K562 (cell line): ENCODE measurements around the gene SF3B3. TPM values are rescaled to one million over a fixed set of nuclear protein-coding genes. Genes with fewer than 3 reads are reported as not detected.

Source experiments
- ATAC-seq: fragments of 200-7000 bp; cut with Tn5 transposase; 3 replicates; pipeline ENCODE4 v1.9.1; 2020; ENCODE audit warnings: moderate library complexity
- BruUV-seq: library from RNA; stranded (reverse); fragments of 400-500 nt; replicated peaks from 2 replicates; lab custom pipeline; 2021; lab: Mats Ljungman, UMichigan
- CTCF ChIA-PET: fragments of 300-600 bp; formaldehyde crosslinking; extraction: SDS; loops from one replicate; lab custom pipeline; 2021; ENCODE audit warnings: low intra/inter-chr PET ratio; lab: Yijun Ruan, JAX
- POLR2A ChIA-PET: fragments of 300-600, 350-650 bp; sonication (Branson Sonifier 250); formaldehyde crosslinking; extraction: SDS; loops from one replicate; lab custom pipeline; 2021; ENCODE audit warnings: antibody characterized with exemption, inconsistent platforms; lab: Yijun Ruan, JAX
- DNase-seq, 4 experiments: peaks; one replicate each; pipeline versions ENCODE4 v3.0.0 to v3.0.0-alpha.2; 2011 to 2018; ENCODE audit warnings: low spot score in 3 of 4, mixed read lengths in 3 of 4; ENCODE audit errors: extremely low read depth in 1 of 4
- FAIRE-seq: peaks from 2 replicates; lab custom pipeline; 2011; peaks lifted over from hg19 to GRCh38; lab: Jason Lieb, UNC
- H2AFZ ChIP-seq: 2 replicates; pipeline ENCODE4 v1.6.0; 2011; ENCODE audit warnings: low read depth, low read length, control low read depth, inconsistent platforms
- H3K27ac ChIP-seq: fragments of 200-600 bp; 3 replicates; pipeline ENCODE4 v1.8.0; 2011; ENCODE audit warnings: low read depth, mild to moderate bottlenecking, control low read depth, inconsistent platforms, low read length, moderate library complexity, mixed read lengths; ENCODE audit errors: extremely low read depth
- H3K27me3 ChIP-seq, 2 experiments: fragments of 300-600 bp in 1 of 2; 2 replicates in 1 of 2; 3 replicates in 1 of 2; pipeline versions ENCODE4 v1.6.0 to v1.8.0; 2011; ENCODE audit warnings: inconsistent platforms in 2 of 2, low read length in 2 of 2, mild to moderate bottlenecking in 1 of 2, mixed read lengths in 1 of 2, moderate library complexity in 1 of 2; ENCODE audit not compliant: control insufficient read depth in 2 of 2, insufficient read depth in 2 of 2
- H3K36me3 ChIP-seq: fragments of 300-600 bp; 3 replicates; pipeline ENCODE4 v1.8.0; 2011; ENCODE audit warnings: mild to moderate bottlenecking, low read length, inconsistent platforms; ENCODE audit not compliant: control insufficient read depth, insufficient read depth
- H3K4me1 ChIP-seq, 2 experiments: fragments of 200-600 bp in 1 of 2; replicated peaks in 1 of 2; 2 replicates in 1 of 2; 3 replicates in 1 of 2; pipeline versions ENCODE4 v1.5.1 to v1.8.0; 2011; ENCODE audit warnings: inconsistent platforms in 2 of 2, low read length in 2 of 2, mild to moderate bottlenecking in 1 of 2, mixed read lengths in 1 of 2, moderate library complexity in 1 of 2; ENCODE audit not compliant: control insufficient read depth in 2 of 2, insufficient read depth in 2 of 2
- H3K4me2 ChIP-seq: 2 replicates; pipeline ENCODE4 v1.6.1; 2011; ENCODE audit warnings: low read length, control low read depth, inconsistent platforms, mixed read lengths; ENCODE audit not compliant: insufficient read depth
- H3K4me3 ChIP-seq: fragments of 200-600 bp; sonication (generic), shearing (Covaris generic); 2 replicates; pipeline ENCODE4 v1.5.1; 2016; ENCODE audit warnings: control low read depth, inconsistent platforms
- H3K79me2 ChIP-seq: fragments of 200-600 bp; 3 replicates; pipeline ENCODE4 v1.8.0; 2011; ENCODE audit warnings: low read length, inconsistent platforms; ENCODE audit not compliant: control insufficient read depth, insufficient read depth
- H3K9ac ChIP-seq, 2 experiments: 2 replicates each; pipeline versions ENCODE4 v1.6.0 to v1.6.1; 2011; ENCODE audit warnings: low read depth in 2 of 2, low read length in 2 of 2, control low read depth in 1 of 2, inconsistent platforms in 1 of 2, mild to moderate bottlenecking in 1 of 2, mixed read lengths in 1 of 2; ENCODE audit not compliant: insufficient read depth in 1 of 2
- H3K9me1 ChIP-seq: one replicate; pipeline ENCODE4 v1.6.0; 2011; ENCODE audit warnings: inconsistent platforms, mild to moderate bottlenecking, low read length, moderate library complexity; ENCODE audit not compliant: control insufficient read depth, insufficient read depth
- H3K9me3 ChIP-seq: replicated peaks from 2 replicates; pipeline ENCODE4 v1.5.1; 2011; ENCODE audit warnings: low read depth, low read length, inconsistent platforms; ENCODE audit not compliant: control insufficient read depth, insufficient read depth
- H4K20me1 ChIP-seq: replicated peaks from 2 replicates; pipeline ENCODE4 v1.6.1; 2011; ENCODE audit warnings: low read length, inconsistent platforms, mixed read lengths; ENCODE audit not compliant: control insufficient read depth, insufficient read depth
- ARID1B ChIP-seq: fragments of 450-650 bp; IDR thresholded peaks from 2 replicates; pipeline ENCODE4 v1.6.1; 2016; ENCODE audit warnings: antibody characterized with exemption, mild to moderate bottlenecking, inconsistent platforms
- DLX4 ChIP-seq: fragments of 250-450 bp; sonication (Bioruptor Pico); IDR thresholded peaks from 2 replicates; pipeline ENCODE4 v1.6.1; 2021; ENCODE audit warnings: mild to moderate bottlenecking
- HEY1 ChIP-seq: fragments of 250-450 bp; sonication (Bioruptor Pico); IDR thresholded peaks from 2 replicates; pipeline ENCODE4 v1.5.0; 2020; ENCODE audit warnings: mild to moderate bottlenecking, moderate library complexity, borderline replicate concordance
- ZNF121 ChIP-seq: sonication (generic); formaldehyde crosslinking; conservative IDR thresholded peaks from 2 replicates; pipeline ENCODE4 v1.8.0; 2022; ENCODE audit warnings: missing genetic modification reagents
- ZNF263 ChIP-seq: sonication (generic); formaldehyde crosslinking; IDR thresholded peaks from 2 replicates; pipeline ENCODE4 v1.8.0; 2022; ENCODE audit warnings: mild to moderate bottlenecking, missing genetic modification reagents, borderline replicate concordance
- WGBS: fragments of 100-300 bp; shearing (Covaris generic); methylation state at CpG from one replicate; pipeline ENCODE4 v1.1.6; 2016; ENCODE audit warnings: low coverage, mixed read lengths; ENCODE audit not compliant: insufficient coverage; ENCODE audit errors: missing lambda C conversion rate; 5-methylcytosine and 5-hydroxymethylcytosine counted together
- in situ Hi-C: fragments of 300-500 bp; cut with MboI; formaldehyde crosslinking; loops from 4 replicates; pipeline ENCODE4 v1.15.0; 2018; ENCODE audit warnings: inconsistent platforms, mixed read lengths
- intact Hi-C: fragments of 100-400 bp; cut with micrococcal nuclease; formaldehyde crosslinking; loops from 2 replicates; pipeline ENCODE4 v1.14.2; 2022
- polyA plus RNA-seq, 8 experiments: library from polyadenylated mRNA; depleted of rRNA in 4 of 8; stranded (reverse) in 5 of 8; unstranded in 3 of 8; fragments of >200 nt; fragmentation: Nextera tagmentation in 2 of 8; fragmentation: Illumina TruSeq in 1 of 8; extraction: Ambion mirVana in 2 of 8; extraction: Trizol in 1 of 8; gene quantifications; 2 replicates each; pipeline versions ENCODE4 v1.2.1 to v1.2.3, GENCODE V29; 2011 to 2014; ENCODE audit warnings: inconsistent platforms in 1 of 8, missing spikeins in 1 of 8
- total RNA-seq, 7 experiments: library from RNA; depleted of rRNA in 6 of 7; stranded (reverse); fragments of >200 nt in 6 of 7; fragmentation: Illumina TruSeq in 2 of 7; extraction: Trizol in 2 of 7; gene quantifications; 2 replicates each; pipeline versions ENCODE4 v1.2.1 to v1.2.3, GENCODE V29; 2011 to 2021; ENCODE audit warnings: low replicate concordance in 1 of 7

The SF3B3 gene
- total and polyA plus RNA-seq, 9 of the 15 experiments (the other 6 are each of a cell fraction or from before 2014, with no cell fraction given) = 98.9 to 546 (median 221) TPM

GRCh38 chr16:70593544-70593943 is 69.9 kb downstream of the SF3B3 start:
- ATAC-seq (no peak), FAIRE-seq (peak; percentile 35), DNase-seq (no peak)
- CTCF ChIA-PET = no interaction called here
- H3K9ac ChIP-seq = no peak overlapping the region
- POLR2A ChIA-PET = interaction anchor here (1.0 to 1.7 kb wide), 3 partner anchors 8 to 30 kb away, joined by 4 to 6 read pairs (median 4); no protein-coding TSS in a partner anchor
- H3K9me3 ChIP-seq = no peaks in the 10 kb centered on the region
- WGBS = 0% methylated on average over 1 of the region's 1 CpG
- no peak overlapping the region for H3K4me3 ChIP-seq
- H3K4me1 ChIP-seq = peaks cover 0 to 5% of the 10 kb centered on the region in 2 experiments; a peak in 1 of 5 replicates
- H3K4me2 ChIP-seq = no peak overlapping the region
- H3K27ac ChIP-seq = no peak overlapping the region
- intact Hi-C loops = no loop called here
- in situ Hi-C loops = no loop called here
- no TSS peak for BruUV-seq
- H4K20me1 ChIP-seq = peaks cover 5% of the 10 kb centered on the region; the same call in 1 of the 2 replicates
- H3K36me3 ChIP-seq = no peaks in the 10 kb centered on the region
- H3K79me2 ChIP-seq = no peaks in the 10 kb centered on the region
- H3K27me3 ChIP-seq = peaks cover 22 to 39% of the 10 kb centered on the region in 2 experiments
- H3K9me1 ChIP-seq = no peaks in the 10 kb centered on the region
- TF ChIP-seq DLX4 (CRISPR knock-in tag) = no peak
- no peak for TF ChIP-seq HEY1 (CRISPR knock-in tag)
- TF ChIP-seq ZNF121 (CRISPR knock-in tag) = peak; percentile 80
- H2AFZ ChIP-seq = no peak overlapping the region

- no TSS peak for BruUV-seq
- no peaks in the 10 kb centered on the region for H3K36me3 ChIP-seq
- CTCF ChIA-PET = no interaction called here
- no peak overlapping the region for H2AFZ ChIP-seq
- no peak for TF ChIP-seq ARID1B
- 0 out of 2 replicates have a peak, but pooled peaks have one; percentile 16 for TF ChIP-seq ZNF263
- H3K9me3 ChIP-seq = no peaks in the 10 kb centered on the region
- POLR2A ChIA-PET = interaction anchor here (1.0 kb wide), 1 partner anchor 29 kb away, joined by 4 read pairs; no protein-coding TSS in a partner anchor
- no peaks in the 10 kb centered on the region for H3K79me2 ChIP-seq
- DNase-seq = no peak
- no peak for ATAC-seq
- no peaks in the 10 kb centered on the region for H3K9me1 ChIP-seq
- H3K4me1 ChIP-seq = peaks cover 0 to 5% of the 10 kb centered on the region in 2 experiments; a peak in 1 of 5 replicates
- no peak for FAIRE-seq
- peaks cover 5% of the 10 kb centered on the region for H4K20me1 ChIP-seq
- no peak overlapping the region for H3K4me2 ChIP-seq
- intact Hi-C loops (no loop called here), in situ Hi-C loops (no loop called here)
- no peak overlapping the region for H3K9ac ChIP-seq
- no peak overlapping the region for H3K27ac ChIP-seq
- no peak overlapping the region for H3K4me3 ChIP-seq
- peaks cover 25 to 39% of the 10 kb centered on the region in 2 experiments for H3K27me3 ChIP-seq
These were observed 71.0 kb downstream of the SF3B3 start for GRCh38 chr16:70594569-70594968.
